ENCODE data around the gene FHIT.

GRCh38 chr3:60772584-60772983 lies 478.7 kb downstream of the FHIT start:
- TF ChIP-seq POLR2A (IDR thresholded peaks at IDR 0.05) (no peak), CTCF (IDR thresholded peaks at IDR 0.05) (no peak), EP300 (IDR thresholded peaks at IDR 0.05) (no peak)
